Progenitor cell of endocrine pancreas (in vitro differentiated cells): ENCODE data around the gene TAAR5. TPM values are rescaled to one million over a fixed set of nuclear protein-coding genes. Genes with fewer than 3 reads are reported as not detected.
"Not testable (repeated sequence)": the region's sequence is repeated elsewhere in the genome, so short reads cannot be mapped to it uniquely, and the experiment has no call there.

Experiments used
- DNase-seq: peaks from one replicate; pipeline ENCODE4 v3.0.0; 2021; ENCODE audit warnings: low spot score; ENCODE audit not compliant: unreplicated experiment
- H3K27ac Mint-ChIP-seq: 2 replicates; pipeline ENCODE4 v1.8.0; 2021; ENCODE audit warnings: mild to moderate bottlenecking, moderate library complexity, mixed read lengths
- H3K27me3 Mint-ChIP-seq: 2 replicates; pipeline ENCODE4 v1.8.0; 2021; ENCODE audit warnings: mixed read lengths
- H3K36me3 Mint-ChIP-seq: 2 replicates; pipeline ENCODE4 v1.8.0; 2022; ENCODE audit warnings: mixed read lengths; ENCODE audit not compliant: insufficient read depth
- H3K4me1 Mint-ChIP-seq: 2 replicates; pipeline ENCODE4 v1.8.0; 2021; ENCODE audit warnings: low read depth, mixed read lengths
- H3K4me3 Mint-ChIP-seq: 2 replicates; pipeline ENCODE4 v1.8.0; 2021; ENCODE audit warnings: low read depth, mild to moderate bottlenecking, moderate library complexity, mixed read lengths
- H3K9me3 Mint-ChIP-seq: 2 replicates; pipeline ENCODE4 v1.8.0; 2021; ENCODE audit warnings: low read depth, mixed read lengths
- CTCF ChIP-seq: fragments of 200-600 bp; sonication (generic); IDR thresholded peaks from one replicate; pipeline ENCODE4 v1.5.0; 2021; ENCODE audit warnings: antibody characterized with exemption, mild to moderate bottlenecking; ENCODE audit not compliant: unreplicated experiment
- total RNA-seq: library from RNA; stranded (reverse); gene quantifications from 2 replicates; pipeline ENCODE4 v1.2.1, GENCODE V29; 2021

Gene TAAR5
- total RNA-seq, 1 donor from 2014 or later = not detected

GRCh38 chr6:132569170-132569569 is 20.4 kb downstream of the TAAR5 start:
- TF ChIP-seq CTCF = no peak
- DNase-seq = no peak
- Mint-ChIP-seq H3K36me3 (peaks cover 2% of the 10 kb centered on the region), H3K4me3 (no peak overlapping the region), H3K9me3 (no peaks in the 10 kb centered on the region), H3K4me1 (no peaks in the 10 kb centered on the region), H3K27me3 (peaks cover 18% of the 10 kb centered on the region), H3K27ac (no peak overlapping the region)

GRCh38 chr6:132568611-132569010 is 20.9 kb downstream of the TAAR5 start:
- H3K27me3 Mint-ChIP-seq = peaks cover 21% of the 10 kb centered on the region
- TF ChIP-seq CTCF = no peak
- no peak overlapping the region for H3K4me3 Mint-ChIP-seq
- H3K27ac Mint-ChIP-seq = no peak overlapping the region
- no peak for DNase-seq
- H3K4me1 Mint-ChIP-seq = no peaks in the 10 kb centered on the region
- no peaks in the 10 kb centered on the region for H3K9me3 Mint-ChIP-seq
- H3K36me3 Mint-ChIP-seq = peaks cover 2% of the 10 kb centered on the region

GRCh38 chr6:132567566-132567965 is 22.0 kb downstream of the TAAR5 start:
- no peaks in the 10 kb centered on the region for H3K9me3 Mint-ChIP-seq
- no peaks in the 10 kb centered on the region for H3K4me1 Mint-ChIP-seq
- peaks cover 24% of the 10 kb centered on the region for H3K27me3 Mint-ChIP-seq
- H3K27ac Mint-ChIP-seq = no peak overlapping the region
- DNase-seq = no peak
- no peak overlapping the region for H3K4me3 Mint-ChIP-seq
- TF ChIP-seq CTCF = no peak
- H3K36me3 Mint-ChIP-seq = no peaks in the 10 kb centered on the region

GRCh38 chr6:132566404-132566803 is 23.1 kb downstream of the TAAR5 start:
- H3K27ac Mint-ChIP-seq = no peak overlapping the region
- H3K27me3 Mint-ChIP-seq = peaks cover 23% of the 10 kb centered on the region
- H3K4me3 Mint-ChIP-seq = no peak overlapping the region
- no peak for TF ChIP-seq CTCF
- no peak for DNase-seq
- H3K36me3 Mint-ChIP-seq = no peaks in the 10 kb centered on the region
- no peaks in the 10 kb centered on the region for H3K4me1 Mint-ChIP-seq
- H3K9me3 Mint-ChIP-seq = no peaks in the 10 kb centered on the region

- peaks cover 14% of the 10 kb centered on the region for H3K27me3 Mint-ChIP-seq
Observed at GRCh38 chr6:132560087-132560486, 29.5 kb downstream of the TAAR5 start.

GRCh38 chr6:132552372-132552771 is 37.2 kb downstream of the TAAR5 start, which contains the start of gene TAAR8:
TAAR8 (plus strand) TSS chr6:132552672; CDS start chr6:132552693, 21 bp downstream.
- Mint-ChIP-seq H3K27ac (no peak within 1 kb of the TSS), H3K4me1 (no peaks in the 10 kb centered on the region), H3K27me3 (peaks cover 22% of the 10 kb centered on the region), H3K9me3 (no peaks in the 10 kb centered on the region), H3K4me3 (no peak within 1 kb of the TSS), H3K36me3 (no peaks in the 10 kb centered on the region)
- TF ChIP-seq CTCF = no peak
- no peak for DNase-seq

More at GRCh38 chr6:132560087-132560486, 29.5 kb downstream of the TAAR5 start:
- not testable (repeated sequence) for H3K36me3 Mint-ChIP-seq, H3K27ac Mint-ChIP-seq, H3K4me1 Mint-ChIP-seq, DNase-seq, H3K4me3 Mint-ChIP-seq, H3K9me3 Mint-ChIP-seq
